GM18861 (cell line): ENCODE measurements around the gene TTLL10.

Experiments used
- ATAC-seq: cut with Tn5 transposase; IDR thresholded peaks from one replicate; pipeline ENCODE4 v1.9.1; 2021; ENCODE audit not compliant: unreplicated experiment

Gene TTLL10

DNA sequence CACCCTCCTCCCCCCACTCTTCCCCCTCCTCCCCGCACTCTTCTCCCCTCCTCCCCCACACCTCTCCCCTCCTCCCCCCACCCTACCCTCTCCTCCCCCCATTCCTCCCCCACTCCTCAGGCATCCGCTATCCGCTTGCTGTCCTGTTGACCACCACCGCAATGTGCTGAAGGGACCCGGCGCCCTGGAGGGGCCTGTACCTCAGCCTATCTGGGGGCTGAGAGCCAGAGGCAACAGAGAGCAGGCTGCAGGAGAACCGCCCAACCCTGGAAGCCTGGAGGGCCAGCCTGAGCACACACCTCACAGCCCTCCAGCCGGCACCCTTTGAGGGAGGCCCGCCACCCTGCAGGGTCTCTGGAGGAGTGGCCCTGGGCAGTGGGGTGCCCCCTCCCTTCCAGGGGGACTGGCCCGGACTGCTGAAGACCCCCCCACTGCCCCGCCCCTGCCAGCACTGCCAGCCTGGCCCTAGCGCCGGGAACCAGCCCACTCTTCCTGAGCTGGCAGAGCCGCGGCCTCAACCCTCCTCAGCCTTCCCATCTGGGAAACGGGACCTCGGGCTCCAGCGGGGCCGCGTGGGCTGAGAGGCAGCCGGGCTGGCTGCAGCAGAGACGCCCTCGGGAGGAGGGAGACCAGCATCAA, 71.6 kb downstream of the TTLL10 start:
- ATAC-seq, result no peak

- no peak for ATAC-seq
Measured at GRCh38 chr1:1245817-1246576, 72.3 kb downstream of the TTLL10 start.

- ATAC-seq, result no peak
Measured at GRCh38 chr1:1246577-1247340, 73.1 kb downstream of the TTLL10 start, which contains the start of gene C1QTNF12. Gene C1QTNF12, minus strand, starts transcription at chr1:1246722. Its CDS starts 32 bp downstream, at chr1:1246690.

DNA sequence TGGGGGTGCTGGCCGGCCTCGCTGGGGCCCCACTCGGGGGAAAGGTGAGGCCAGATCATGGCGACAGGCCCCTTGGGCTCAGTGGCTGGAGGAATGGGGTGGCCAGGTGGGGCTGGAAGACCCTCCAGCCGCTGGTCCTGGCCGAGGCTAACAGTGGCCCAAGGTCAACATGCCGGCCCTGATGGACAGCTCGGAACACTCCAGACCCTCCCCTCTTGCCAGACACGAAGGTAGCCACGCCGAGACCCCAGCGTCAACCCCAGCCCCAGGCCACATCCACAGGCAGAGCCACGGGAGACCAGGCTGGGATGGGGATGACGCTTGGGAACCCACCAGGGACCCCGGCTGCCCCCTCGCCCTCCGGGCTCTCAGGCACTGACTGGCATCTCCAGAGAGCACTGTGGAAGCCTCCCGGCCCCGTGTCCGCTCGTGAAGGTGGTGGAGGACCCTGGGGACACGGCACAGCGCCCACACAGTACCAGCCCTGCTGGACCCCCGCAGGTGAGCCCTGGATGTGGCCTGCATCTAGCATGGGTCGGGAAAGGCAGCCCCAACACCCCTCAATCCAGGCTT, 73.7 kb downstream of the TTLL10 start:
- ATAC-seq, result no peak
